Measurements from ENCODE around the gene LPAR2.
"Not testable (repeated sequence)": the region's sequence is repeated elsewhere in the genome, so short reads cannot be mapped to it uniquely, and the experiment has no call there.

LPAR2 gene

GRCh38 chr19:19627621-19628500, at the start of gene LPAR2:
LPAR2 (minus strand) TSS chr19:19628220; CDS start chr19:19627275, 945 bp downstream.
- DNase-seq, result peak; percentile 67

GRCh38 chr19:19677579-19677978, 49.6 kb upstream of the LPAR2 start:
- DNase-seq, result no peak

- no peak for DNase-seq
Measured at GRCh38 chr19:19674315-19674714, 46.3 kb upstream of the LPAR2 start.

GRCh38 chr19:19672816-19673215, 44.8 kb upstream of the LPAR2 start:
- no peak for DNase-seq

- DNase-seq, result no peak
Measured at GRCh38 chr19:19670070-19670551, 42.1 kb upstream of the LPAR2 start.

GRCh38 chr19:19668230-19669012, 40.4 kb upstream of the LPAR2 start, which contains the start of gene ZNF101:
ZNF101 (plus strand) TSS chr19:19668839; CDS start chr19:19668964, 125 bp downstream.
- peak; percentile 95 for DNase-seq

- not testable (repeated sequence) for DNase-seq
Measured at GRCh38 chr19:19665420-19665948, 37.5 kb upstream of the LPAR2 start.

- peak; percentile 94 for DNase-seq
Measured at GRCh38 chr19:19663256-19664120, 35.5 kb upstream of the LPAR2 start, which contains the start of gene ATP13A1. ATP13A1 (minus strand) TSS chr19:19663676; CDS start chr19:19663666, 10 bp downstream.

- DNase-seq, result no peak
Measured at GRCh38 chr19:19662871-19663255, 34.8 kb upstream of the LPAR2 start.

- DNase-seq, result no peak
Measured at GRCh38 chr19:19662344-19662743, 34.3 kb upstream of the LPAR2 start.

- no peak for DNase-seq
Measured at GRCh38 chr19:19661675-19662251, 33.7 kb upstream of the LPAR2 start.

GRCh38 chr19:19661141-19661674, 33.2 kb upstream of the LPAR2 start:
- DNase-seq, result no peak

- no peak for DNase-seq
Measured at GRCh38 chr19:19659646-19660245, 31.7 kb upstream of the LPAR2 start.

GRCh38 chr19:19657397-19657783, 29.4 kb upstream of the LPAR2 start:
- no peak for DNase-seq

- DNase-seq, result no peak
Measured at GRCh38 chr19:19656451-19657396, 28.7 kb upstream of the LPAR2 start.

- no peak for DNase-seq
Measured at GRCh38 chr19:19655641-19656343, 27.8 kb upstream of the LPAR2 start.

- DNase-seq, result no peak
Measured at GRCh38 chr19:19655051-19655594, 27.1 kb upstream of the LPAR2 start.

- DNase-seq, result no peak
Measured at GRCh38 chr19:19654441-19654840, 26.4 kb upstream of the LPAR2 start.

- DNase-seq, result no peak
Measured at GRCh38 chr19:19653597-19654147, 25.7 kb upstream of the LPAR2 start.
